Fibroblast of lung (primary cell): ENCODE data around the gene VWA5B1.

ENCODE experiments used
- CTCF ChIP-seq, 2 donors: IDR thresholded peaks in 1 of 2; conservative IDR thresholded peaks in 1 of 2; 1 replicate in 1 of 2; 2 replicates in 1 of 2; pipeline ENCODE4 v1.5.1; 2011 to 2012; ENCODE audit warnings: low read length in 2 of 2, control low read depth in 1 of 2, inconsistent platforms in 1 of 2, low read depth in 1 of 2, mild to moderate bottlenecking in 1 of 2
- EZH2 ChIP-seq: IDR thresholded peaks from 2 replicates; pipeline ENCODE4 v1.5.1; 2012; ENCODE audit warnings: low read length, control low read depth, mild to moderate bottlenecking; ENCODE audit errors: missing control alignments

- TF ChIP-seq CTCF (conservative IDR thresholded peaks at IDR 0.05 in 1 of 2, IDR thresholded peaks at IDR 0.05 in 1 of 2; ENCODE audit: low read depth in 1 of 2, low read length in 2 of 2): no peak
- TF ChIP-seq EZH2: no peak
These were observed 55.8 kb downstream of the VWA5B1 start for GRCh38 chr1:20346433-20346832.
